IPS-18a (cell line): ENCODE measurements around the gene RNF207.

ENCODE experiments used
- H3K27ac ChIP-seq: one replicate; pipeline ENCODE4 v1.5.1; 2013; ENCODE audit warnings: low read length
- H3K27me3 ChIP-seq: one replicate; pipeline ENCODE4 v1.6.1; 2013; ENCODE audit warnings: mild to moderate bottlenecking, low read length; ENCODE audit not compliant: control insufficient read depth, insufficient read depth
- H3K36me3 ChIP-seq: one replicate; pipeline ENCODE4 v1.6.1; 2013; ENCODE audit warnings: low read depth, low read length; ENCODE audit not compliant: control insufficient read depth
- H3K4me1 ChIP-seq: one replicate; pipeline ENCODE4 v1.6.1; 2013; ENCODE audit warnings: low read depth, low read length; ENCODE audit not compliant: control insufficient read depth
- H3K4me3 ChIP-seq: one replicate; pipeline ENCODE4 v1.5.1; 2013; ENCODE audit warnings: low read length
- H3K9ac ChIP-seq: one replicate; pipeline ENCODE4 v1.6.1; 2013; ENCODE audit warnings: mild to moderate bottlenecking, low read length, moderate library complexity
- H3K9me3 ChIP-seq: one replicate; pipeline ENCODE4 v1.6.1; 2013; ENCODE audit warnings: low read depth, low read length; ENCODE audit not compliant: control insufficient read depth

RNF207 gene

DNA sequence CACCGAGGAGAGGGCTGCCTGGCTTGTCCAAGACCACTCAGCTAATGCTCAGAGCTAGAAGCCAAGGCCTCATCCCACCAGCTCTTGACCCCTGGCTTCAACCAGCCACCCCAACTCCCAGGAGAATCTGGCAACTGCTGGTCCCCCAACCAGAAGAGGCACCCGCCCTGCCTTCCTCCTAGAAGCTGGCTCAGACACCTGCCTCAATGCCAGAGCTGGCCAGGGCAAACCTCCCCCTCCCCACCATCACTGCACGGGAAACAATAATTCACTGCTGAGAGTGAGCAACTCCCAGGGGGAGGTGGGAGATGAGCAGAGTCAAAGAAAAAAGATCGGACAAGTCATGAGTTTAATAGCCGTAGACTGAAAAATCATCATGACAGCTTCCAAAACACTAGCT lies 29.1 kb upstream of the RNF207 start:
- Histone ChIP-seq H3K27me3 (peaks cover 51% of the 10 kb centered on the region), H3K27ac (no peak overlapping the region), H3K4me1 (peaks cover 6% of the 10 kb centered on the region), H3K9ac (no peak overlapping the region), H3K36me3 (no peaks in the 10 kb centered on the region), H3K4me3 (no peak overlapping the region), H3K9me3 (no peaks in the 10 kb centered on the region)

DNA sequence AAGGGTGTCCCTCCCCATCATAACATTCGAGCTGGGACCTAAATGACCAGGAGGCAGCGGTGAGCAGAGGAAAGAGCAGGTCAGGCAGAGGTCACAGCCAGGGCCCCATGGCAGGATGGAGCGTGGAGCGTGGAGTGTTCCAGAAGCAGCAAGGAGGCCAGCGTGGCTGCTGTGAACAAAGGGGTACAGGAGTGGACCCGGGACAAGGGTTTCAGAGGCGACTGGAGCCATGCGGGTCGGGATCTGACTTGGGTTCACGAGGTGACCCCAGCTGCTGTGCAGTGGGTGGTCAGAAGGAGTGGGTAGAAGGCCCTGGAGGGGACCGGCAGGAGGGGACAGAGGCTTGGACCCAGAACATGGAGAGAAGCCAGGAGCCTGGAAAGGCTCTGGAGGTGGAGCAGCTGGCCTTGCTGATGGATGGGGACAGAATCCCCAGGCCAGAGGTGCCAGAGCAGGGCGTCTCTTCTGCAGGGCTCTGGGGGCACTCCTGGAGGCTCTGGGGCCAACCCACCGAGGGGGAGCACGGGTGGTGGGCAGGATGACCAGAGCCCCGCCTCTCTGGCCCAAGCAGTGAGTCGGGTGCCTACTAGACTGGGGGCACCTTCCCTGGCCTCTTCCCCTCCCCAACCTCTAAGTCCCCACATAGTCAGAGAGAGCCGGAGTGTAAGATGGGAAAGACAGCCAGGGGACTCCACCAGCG lies 28.1 kb upstream of the RNF207 start:
- H3K9me3 ChIP-seq = no peaks in the 10 kb centered on the region
- H3K4me3 ChIP-seq = no peak overlapping the region
- H3K36me3 ChIP-seq = no peaks in the 10 kb centered on the region
- H3K27me3 ChIP-seq = peaks cover 62% of the 10 kb centered on the region
- no peak overlapping the region for H3K27ac ChIP-seq
- H3K9ac ChIP-seq = no peak overlapping the region
- peaks cover 6% of the 10 kb centered on the region for H3K4me1 ChIP-seq

DNA sequence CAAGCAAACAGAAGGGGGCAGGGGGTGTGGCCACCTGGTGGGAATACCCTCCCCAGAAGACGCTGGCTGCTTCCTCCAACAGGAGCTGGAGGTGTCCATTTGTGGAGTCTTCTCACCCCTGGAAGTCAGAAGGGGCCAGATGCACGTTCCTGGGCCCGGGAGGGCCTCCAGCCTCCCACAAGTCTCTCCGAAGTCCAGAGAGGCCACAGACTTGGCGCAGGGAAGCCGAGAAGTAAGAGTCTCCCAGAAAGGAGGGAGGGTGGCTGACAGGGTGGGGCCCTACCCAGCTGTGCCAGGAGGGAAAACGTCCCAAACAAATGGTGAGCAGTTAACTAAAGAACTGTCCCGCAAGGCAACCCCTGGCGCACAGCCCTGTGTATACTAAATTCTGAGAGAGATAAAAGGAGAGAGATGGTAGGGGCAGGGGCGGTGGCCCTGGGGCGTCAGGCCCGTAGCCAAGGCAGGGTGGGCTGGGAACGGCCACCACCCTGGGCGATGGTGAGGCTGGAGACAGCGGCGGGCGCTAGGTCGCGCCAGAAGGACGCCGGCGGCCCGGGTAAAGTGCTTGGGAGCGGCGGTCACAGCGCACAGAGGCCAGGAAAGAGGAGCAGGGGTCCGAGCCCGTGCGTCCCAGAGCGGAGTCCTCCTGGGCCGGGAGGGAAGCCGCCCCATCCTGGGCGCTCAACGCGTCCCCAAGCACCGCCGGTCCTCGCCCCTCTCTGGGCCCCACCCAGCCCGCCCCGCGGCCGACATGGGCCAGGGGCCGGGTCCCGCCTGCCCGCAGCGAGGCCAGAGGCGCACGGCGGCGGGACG lies 27.0 kb upstream of the RNF207 start:
- Histone ChIP-seq H3K4me1 (peaks cover 6% of the 10 kb centered on the region), H3K27ac (no peak overlapping the region), H3K9ac (no peak overlapping the region), H3K36me3 (no peaks in the 10 kb centered on the region), H3K9me3 (no peaks in the 10 kb centered on the region), H3K27me3 (peaks cover 65% of the 10 kb centered on the region), H3K4me3 (no peak overlapping the region)

DNA sequence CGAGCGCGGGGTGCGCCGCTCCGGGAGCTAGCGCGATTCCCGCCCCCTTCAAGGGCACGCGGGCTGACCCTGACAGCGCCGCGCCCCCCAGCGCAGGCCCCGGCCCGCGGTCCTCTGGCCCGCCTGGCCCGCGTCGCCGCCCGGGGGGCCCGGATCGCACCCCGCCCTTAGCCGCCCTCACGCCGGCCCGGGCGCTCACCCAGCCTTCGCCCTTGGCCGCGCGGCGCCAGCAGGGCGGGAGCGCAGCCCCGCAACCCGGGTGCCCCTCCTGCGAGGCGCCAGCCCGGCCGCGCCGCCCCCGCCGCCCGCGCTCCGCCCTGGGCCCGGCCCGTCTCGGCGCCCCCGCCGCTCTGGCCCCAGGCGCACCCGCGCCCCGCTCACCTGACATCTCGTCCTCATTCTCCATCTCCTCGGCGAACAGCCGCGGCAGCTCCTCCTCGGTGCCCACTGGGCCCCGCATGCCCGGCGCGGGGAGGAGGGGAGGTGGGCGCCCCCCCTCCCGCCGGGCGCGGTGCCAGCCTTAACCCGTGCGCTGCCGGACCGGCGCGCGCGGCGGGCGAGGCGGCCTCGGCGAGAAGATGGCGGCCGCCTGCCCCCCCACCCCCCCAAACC lies 26.2 kb upstream of the RNF207 start:
- H3K4me1 ChIP-seq = peaks cover 6% of the 10 kb centered on the region
- H3K9ac ChIP-seq = no peak overlapping the region
- H3K27me3 ChIP-seq = peaks cover 65% of the 10 kb centered on the region
- no peak overlapping the region for H3K4me3 ChIP-seq
- H3K36me3 ChIP-seq = peaks cover 2% of the 10 kb centered on the region
- no peaks in the 10 kb centered on the region for H3K9me3 ChIP-seq
- H3K27ac ChIP-seq = no peak overlapping the region

DNA sequence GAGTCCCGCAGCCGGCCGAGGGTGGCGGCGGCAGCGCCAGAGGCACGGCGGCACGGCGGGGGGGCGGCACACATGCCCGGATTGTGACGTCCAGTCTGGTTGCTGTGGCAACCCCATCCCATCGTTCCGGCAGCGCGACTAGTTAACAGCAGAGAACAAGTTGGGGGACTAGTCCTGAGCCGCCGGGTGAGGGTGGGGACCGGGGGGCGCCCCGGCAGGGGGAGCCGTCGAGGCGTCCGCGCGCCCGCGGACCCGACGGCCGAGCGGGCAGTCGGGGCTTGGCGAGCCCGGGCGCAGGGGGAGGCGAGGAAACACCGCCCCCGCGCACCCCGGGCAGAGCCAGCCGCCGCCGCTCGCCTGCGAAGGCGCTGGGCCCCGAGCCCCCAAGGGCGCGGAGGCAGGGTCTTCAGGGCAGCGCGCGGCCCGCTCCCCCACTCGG lies 25.6 kb upstream of the RNF207 start, which contains the start of gene CHD5:
TSS of gene CHD5 (minus strand) at position 54 of the 439 bp plus-strand sequence. CDS start 298 bp downstream, outside the sequence.
- H3K27me3 ChIP-seq = peaks cover 65% of the 10 kb centered on the region

DNA sequence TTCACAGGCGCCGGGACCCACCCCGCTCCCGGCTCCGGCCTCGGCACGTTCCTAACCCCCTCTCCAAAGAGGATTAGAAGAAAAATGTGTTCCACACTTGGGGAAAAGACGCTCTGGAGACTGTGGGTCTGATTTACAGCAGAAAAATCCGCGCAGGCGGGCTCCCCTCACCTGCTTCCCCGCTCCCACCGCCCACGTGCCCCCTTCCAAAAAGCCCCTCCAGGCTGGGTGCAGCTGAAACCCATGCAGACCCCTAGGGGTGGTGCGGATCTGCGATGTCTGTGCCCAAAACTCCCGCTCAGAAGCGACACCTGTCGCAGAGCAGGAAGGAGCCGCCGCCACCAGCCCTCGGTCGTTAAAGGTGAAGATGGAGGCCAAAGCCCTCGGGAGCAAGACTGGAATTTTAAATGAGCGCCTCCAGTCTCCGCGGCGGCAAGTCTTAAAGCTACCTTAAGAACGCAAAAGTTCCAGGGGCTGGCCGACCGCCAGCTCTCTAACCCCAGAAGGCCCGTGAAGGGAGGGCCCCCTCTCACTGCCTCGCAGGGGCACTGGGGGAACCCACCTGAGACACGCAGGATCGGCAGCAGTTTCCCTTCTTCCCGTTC lies 25.1 kb upstream of the RNF207 start:
- H3K36me3 ChIP-seq = peaks cover 14% of the 10 kb centered on the region
- no peak overlapping the region for H3K9ac ChIP-seq
- H3K4me1 ChIP-seq = peaks cover 11% of the 10 kb centered on the region
- peak overlapping the region; percentile 17 for H3K4me3 ChIP-seq
- H3K9me3 ChIP-seq = no peaks in the 10 kb centered on the region
- peaks cover 65% of the 10 kb centered on the region for H3K27me3 ChIP-seq
- no peak overlapping the region for H3K27ac ChIP-seq

More for the DNA sequence above, 25.6 kb upstream of the RNF207 start, which contains the start of gene CHD5:
- H3K27ac ChIP-seq = no peak within 1 kb of the TSS
- peak within 1 kb of the TSS; percentile 17 for H3K4me3 ChIP-seq
- no peak within 1 kb of the TSS for H3K9ac ChIP-seq
- H3K9me3 ChIP-seq = no peaks in the 10 kb centered on the region
- H3K4me1 ChIP-seq = peaks cover 7% of the 10 kb centered on the region
- peaks cover 8% of the 10 kb centered on the region for H3K36me3 ChIP-seq

DNA sequence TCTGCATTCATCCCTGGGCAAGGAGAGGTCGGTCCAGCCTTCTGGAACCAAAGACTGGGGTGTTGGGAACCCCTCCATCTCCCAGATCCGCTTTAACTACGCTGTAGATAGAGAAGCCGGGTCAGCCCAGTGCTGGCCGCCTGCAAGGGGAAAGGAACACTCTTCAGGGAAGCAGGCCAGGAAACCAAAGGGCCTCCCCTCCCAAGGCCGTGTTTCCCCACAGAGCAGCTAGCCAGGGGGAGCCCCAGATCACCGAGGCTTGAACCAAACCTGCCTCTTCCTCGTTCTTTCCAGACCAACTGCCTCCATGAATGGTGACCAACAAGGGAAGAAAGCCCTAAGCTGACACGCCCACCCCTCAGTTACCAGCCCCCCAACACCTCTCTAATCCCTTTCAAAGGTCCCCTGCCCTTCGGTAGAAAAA lies 24.6 kb upstream of the RNF207 start:
- peaks cover 17% of the 10 kb centered on the region for H3K36me3 ChIP-seq
- H3K4me1 ChIP-seq = peaks cover 11% of the 10 kb centered on the region
- peaks cover 61% of the 10 kb centered on the region for H3K27me3 ChIP-seq
- no peak overlapping the region for H3K4me3 ChIP-seq
- no peak overlapping the region for H3K9ac ChIP-seq
- H3K9me3 ChIP-seq = no peaks in the 10 kb centered on the region
- H3K27ac ChIP-seq = no peak overlapping the region

DNA sequence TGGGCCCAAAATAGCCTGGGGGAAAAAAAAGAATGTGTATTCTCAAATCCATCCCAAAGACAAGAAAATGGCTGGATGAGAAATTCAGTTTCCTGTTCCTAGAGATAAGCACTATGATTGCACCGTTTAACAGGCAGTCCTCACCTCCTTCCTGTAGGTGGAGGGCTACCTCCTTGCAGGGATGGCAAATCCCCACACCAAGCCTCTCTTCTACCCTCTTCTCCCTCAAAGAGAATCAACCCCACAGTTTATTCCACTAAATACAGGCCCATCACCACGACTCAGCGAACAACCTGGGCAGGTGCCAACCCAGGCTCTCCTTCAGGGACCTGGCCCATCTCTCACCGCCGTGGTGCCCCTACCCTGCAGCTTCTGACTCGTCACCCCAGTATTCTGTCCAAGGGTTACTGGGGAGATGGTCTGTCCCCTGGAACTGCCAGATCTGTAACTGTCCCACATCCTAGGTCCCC lies 22.4 kb upstream of the RNF207 start:
- no peak overlapping the region for H3K9ac ChIP-seq
- no peak overlapping the region for H3K27ac ChIP-seq
- H3K36me3 ChIP-seq = peaks cover 30% of the 10 kb centered on the region
- no peaks in the 10 kb centered on the region for H3K9me3 ChIP-seq
- H3K4me3 ChIP-seq = no peak overlapping the region
- H3K27me3 ChIP-seq = peaks cover 39% of the 10 kb centered on the region
- peaks cover 11% of the 10 kb centered on the region for H3K4me1 ChIP-seq

DNA sequence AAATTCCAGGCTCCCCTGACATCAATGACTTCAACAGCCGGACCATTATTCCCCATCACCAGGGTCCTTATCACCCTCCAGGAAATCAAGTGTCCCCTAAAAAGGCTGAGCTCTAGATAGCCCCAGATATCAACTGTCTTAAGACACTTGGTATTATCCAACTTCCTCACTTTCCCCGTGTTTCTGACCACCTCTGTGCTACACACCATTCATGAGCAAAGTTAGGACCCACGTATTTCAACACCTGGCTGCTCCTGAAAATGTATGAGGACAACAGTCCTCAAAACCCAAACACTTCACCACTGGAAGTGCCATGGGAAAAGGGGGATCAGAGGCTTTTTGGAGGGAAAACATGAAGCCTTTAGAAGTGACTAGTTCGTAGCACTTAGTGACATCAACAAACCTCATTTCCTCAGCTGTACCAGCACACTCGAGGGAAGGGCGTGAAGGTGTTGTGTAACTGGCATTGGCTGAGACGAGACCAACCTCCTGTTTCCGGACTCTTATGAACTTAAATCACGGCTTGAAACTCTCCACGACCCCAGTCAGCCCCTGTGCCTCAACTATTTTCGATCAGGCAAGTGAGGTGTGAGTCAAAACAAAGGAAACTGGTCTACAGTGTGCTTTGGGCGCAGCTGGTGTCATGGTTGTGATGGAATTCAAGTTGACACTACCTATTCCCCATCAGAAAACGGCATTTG lies 21.7 kb upstream of the RNF207 start:
- H3K4me1 ChIP-seq = peaks cover 11% of the 10 kb centered on the region
- H3K27me3 ChIP-seq = peaks cover 32% of the 10 kb centered on the region
- H3K9ac ChIP-seq = no peak overlapping the region
- no peak overlapping the region for H3K27ac ChIP-seq
- H3K4me3 ChIP-seq = no peak overlapping the region
- H3K36me3 ChIP-seq = peaks cover 37% of the 10 kb centered on the region
- H3K9me3 ChIP-seq = no peaks in the 10 kb centered on the region

DNA sequence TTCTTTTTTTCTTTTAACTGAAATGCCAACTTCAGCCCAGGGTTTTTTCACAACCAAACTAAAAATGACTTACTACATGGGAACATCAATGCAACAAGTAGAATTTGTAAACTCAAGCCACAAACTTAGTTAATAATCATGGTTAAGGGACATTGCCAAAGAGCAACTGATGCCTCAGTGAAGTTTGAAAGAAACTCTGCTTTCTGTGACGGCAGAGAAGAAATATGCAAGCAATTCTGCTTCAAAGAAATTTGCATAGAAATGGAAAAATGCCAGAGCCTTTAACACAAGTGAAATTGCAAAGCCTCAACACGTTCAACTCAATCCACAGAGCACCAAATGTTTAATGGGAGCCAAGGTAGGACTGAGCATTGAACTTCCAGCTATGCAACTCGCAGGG lies 20.8 kb upstream of the RNF207 start:
- Histone ChIP-seq H3K27ac (no peak overlapping the region), H3K27me3 (peaks cover 30% of the 10 kb centered on the region), H3K36me3 (peaks cover 42% of the 10 kb centered on the region), H3K4me3 (no peak overlapping the region), H3K9ac (no peak overlapping the region), H3K4me1 (peaks cover 11% of the 10 kb centered on the region), H3K9me3 (no peaks in the 10 kb centered on the region)
